Fibroblast of lung (primary cell): ENCODE data around the gene RER1.

ENCODE experiments used
- EZH2 ChIP-seq: IDR thresholded peaks from 2 replicates; pipeline ENCODE4 v1.5.1; 2012; ENCODE audit warnings: low read length, control low read depth, mild to moderate bottlenecking; ENCODE audit errors: missing control alignments
- TF ChIP-seq, protein P1 (sequence below), 2 donors: IDR thresholded peaks in 1 of 2; conservative IDR thresholded peaks in 1 of 2; 1 replicate in 1 of 2; 2 replicates in 1 of 2; pipeline ENCODE4 v1.5.1; 2011 to 2012; ENCODE audit warnings: low read length in 2 of 2, control low read depth in 1 of 2, inconsistent platforms in 1 of 2, low read depth in 1 of 2, mild to moderate bottlenecking in 1 of 2

DNA sequence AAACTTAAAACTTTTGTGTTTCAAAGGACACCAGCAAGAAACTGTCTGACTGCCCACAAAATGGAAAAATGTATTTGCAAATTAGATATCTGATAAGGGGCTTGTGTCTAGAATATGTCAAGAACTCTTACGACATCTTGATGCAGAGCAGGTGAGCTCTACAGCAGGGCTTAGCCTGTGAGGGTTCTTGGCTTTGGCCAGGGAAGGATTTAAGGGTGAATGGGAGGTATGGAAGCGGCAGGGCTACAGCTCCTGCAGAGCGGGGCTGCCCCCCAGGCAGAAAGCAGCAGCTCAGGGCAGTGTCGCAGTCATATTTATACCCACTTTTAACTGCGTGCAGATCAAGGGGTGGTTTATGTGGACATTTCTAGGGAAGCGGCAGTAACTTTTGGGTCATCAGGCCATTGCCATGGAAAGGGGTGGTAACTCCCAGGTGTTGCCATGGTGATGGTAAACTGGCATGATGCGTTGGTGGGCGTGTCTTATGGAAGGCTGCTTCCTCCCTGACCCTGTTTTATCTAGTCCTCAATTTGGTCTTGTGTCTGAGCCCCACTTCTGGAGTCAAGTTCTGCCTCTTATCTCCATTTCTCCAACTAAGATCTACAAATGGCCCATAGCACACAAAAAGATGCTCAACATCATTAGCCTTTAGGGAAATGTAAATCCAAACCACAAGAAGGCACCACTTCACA lies 23.4 kb upstream of the RER1 start:
- TF ChIP-seq, protein P1, sequence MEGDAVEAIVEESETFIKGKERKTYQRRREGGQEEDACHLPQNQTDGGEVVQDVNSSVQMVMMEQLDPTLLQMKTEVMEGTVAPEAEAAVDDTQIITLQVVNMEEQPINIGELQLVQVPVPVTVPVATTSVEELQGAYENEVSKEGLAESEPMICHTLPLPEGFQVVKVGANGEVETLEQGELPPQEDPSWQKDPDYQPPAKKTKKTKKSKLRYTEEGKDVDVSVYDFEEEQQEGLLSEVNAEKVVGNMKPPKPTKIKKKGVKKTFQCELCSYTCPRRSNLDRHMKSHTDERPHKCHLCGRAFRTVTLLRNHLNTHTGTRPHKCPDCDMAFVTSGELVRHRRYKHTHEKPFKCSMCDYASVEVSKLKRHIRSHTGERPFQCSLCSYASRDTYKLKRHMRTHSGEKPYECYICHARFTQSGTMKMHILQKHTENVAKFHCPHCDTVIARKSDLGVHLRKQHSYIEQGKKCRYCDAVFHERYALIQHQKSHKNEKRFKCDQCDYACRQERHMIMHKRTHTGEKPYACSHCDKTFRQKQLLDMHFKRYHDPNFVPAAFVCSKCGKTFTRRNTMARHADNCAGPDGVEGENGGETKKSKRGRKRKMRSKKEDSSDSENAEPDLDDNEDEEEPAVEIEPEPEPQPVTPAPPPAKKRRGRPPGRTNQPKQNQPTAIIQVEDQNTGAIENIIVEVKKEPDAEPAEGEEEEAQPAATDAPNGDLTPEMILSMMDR (conservative IDR thresholded peaks at IDR 0.05 in 1 of 2, IDR thresholded peaks at IDR 0.05 in 1 of 2; ENCODE audit: low read depth in 1 of 2, low read length in 2 of 2), result no peak
- TF ChIP-seq EZH2, result no peak
